Vagina (tissue), 2 donors: Measurements from ENCODE around the gene GTF3C5.

Experiments used
- CTCF ChIP-seq, 3 experiments: fragments of 450-650 bp in 2 of 3; fragments of 200-600 bp in 1 of 3; sonication (generic) in 1 of 3; IDR thresholded peaks; one replicate each; pipeline ENCODE4 v1.5.1; 2017 to 2019; ENCODE audit warnings: antibody characterized with exemption in 3 of 3, mild to moderate bottlenecking in 2 of 3, moderate library complexity in 2 of 3
- POLR2A ChIP-seq, 2 donors: fragments of 450-650 bp; IDR thresholded peaks; one replicate each; pipeline ENCODE4 v1.6.1; 2017; ENCODE audit warnings: antibody characterized with exemption in 2 of 2, mild to moderate bottlenecking in 2 of 2, moderate library complexity in 2 of 2

GRCh38 chr9:133054194-133054890 lies 23.5 kb downstream of the GTF3C5 start:
- TF ChIP-seq CTCF (IDR thresholded peaks at IDR 0.05) (no peak), POLR2A (IDR thresholded peaks at IDR 0.05) (no peak)
